Esophagus squamous epithelium (tissue), 4 donors: Measurements from ENCODE around the gene ZC3H14.

Experiments used
- POLR2A ChIP-seq, 4 donors: fragments of 450-650 bp; IDR thresholded peaks; one replicate each; pipeline ENCODE4 v1.6.1; 2017; ENCODE audit warnings: antibody characterized with exemption in 4 of 4, mild to moderate bottlenecking in 4 of 4, moderate library complexity in 3 of 4
- TF ChIP-seq, protein P1 (sequence below), 6 experiments: fragments of 450-650 bp in 4 of 6; fragments of 200-600 bp in 2 of 6; sonication (generic) in 2 of 6; IDR thresholded peaks; one replicate each; pipeline ENCODE4 v1.5.1; 2016 to 2019; ENCODE audit warnings: antibody characterized with exemption in 6 of 6, mild to moderate bottlenecking in 4 of 6, moderate library complexity in 4 of 6

DNA sequence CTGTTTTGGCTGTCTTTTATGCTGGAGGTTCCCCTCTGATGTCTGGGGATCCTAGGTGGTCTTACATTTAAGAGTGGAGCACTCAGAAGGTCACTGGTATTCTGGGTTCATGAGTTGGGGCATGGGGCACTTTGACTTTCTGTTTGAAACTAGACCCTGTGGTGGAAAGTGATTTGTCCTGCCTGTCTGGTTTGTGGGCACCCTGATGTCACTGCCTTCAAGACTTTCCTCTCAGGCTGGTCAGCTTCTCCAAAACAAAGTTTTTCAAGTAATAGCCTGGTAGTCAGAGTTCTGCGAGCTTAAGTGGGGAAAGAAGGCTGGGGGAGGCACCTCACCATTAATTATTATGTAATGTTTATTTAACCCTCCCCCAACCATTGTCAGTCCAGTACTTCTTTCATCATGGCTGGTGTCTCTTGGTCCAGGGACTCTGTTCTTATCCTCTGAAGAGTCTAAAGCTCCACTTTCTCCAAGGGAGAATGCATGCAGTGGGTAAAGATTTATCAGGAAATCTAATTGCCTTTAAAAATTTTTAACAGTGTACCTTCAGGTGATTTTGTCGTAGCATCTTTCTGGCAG is 35.3 kb downstream of the ZC3H14 start:
- TF ChIP-seq, protein P1, sequence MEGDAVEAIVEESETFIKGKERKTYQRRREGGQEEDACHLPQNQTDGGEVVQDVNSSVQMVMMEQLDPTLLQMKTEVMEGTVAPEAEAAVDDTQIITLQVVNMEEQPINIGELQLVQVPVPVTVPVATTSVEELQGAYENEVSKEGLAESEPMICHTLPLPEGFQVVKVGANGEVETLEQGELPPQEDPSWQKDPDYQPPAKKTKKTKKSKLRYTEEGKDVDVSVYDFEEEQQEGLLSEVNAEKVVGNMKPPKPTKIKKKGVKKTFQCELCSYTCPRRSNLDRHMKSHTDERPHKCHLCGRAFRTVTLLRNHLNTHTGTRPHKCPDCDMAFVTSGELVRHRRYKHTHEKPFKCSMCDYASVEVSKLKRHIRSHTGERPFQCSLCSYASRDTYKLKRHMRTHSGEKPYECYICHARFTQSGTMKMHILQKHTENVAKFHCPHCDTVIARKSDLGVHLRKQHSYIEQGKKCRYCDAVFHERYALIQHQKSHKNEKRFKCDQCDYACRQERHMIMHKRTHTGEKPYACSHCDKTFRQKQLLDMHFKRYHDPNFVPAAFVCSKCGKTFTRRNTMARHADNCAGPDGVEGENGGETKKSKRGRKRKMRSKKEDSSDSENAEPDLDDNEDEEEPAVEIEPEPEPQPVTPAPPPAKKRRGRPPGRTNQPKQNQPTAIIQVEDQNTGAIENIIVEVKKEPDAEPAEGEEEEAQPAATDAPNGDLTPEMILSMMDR (IDR thresholded peaks at IDR 0.05): no peak
- TF ChIP-seq POLR2A (IDR thresholded peaks at IDR 0.05): no peak
